AG10803 (cell line): ENCODE measurements around the gene ATP6V1C2.

Experiments
- DNase-seq: peaks from one replicate; pipeline ENCODE4 v3.0.0; 2010; ENCODE audit warnings: low read depth
- H3K4me3 ChIP-seq: 2 replicates; pipeline ENCODE4 v1.5.1; 2011; ENCODE audit warnings: mild to moderate bottlenecking, low read length, control low read depth
- TF ChIP-seq, protein P1 (sequence below): conservative IDR thresholded peaks from 2 replicates; pipeline ENCODE4 v1.5.1; 2011; ENCODE audit warnings: mild to moderate bottlenecking, low read length, control low read depth, inconsistent platforms

Gene ATP6V1C2

DNA sequence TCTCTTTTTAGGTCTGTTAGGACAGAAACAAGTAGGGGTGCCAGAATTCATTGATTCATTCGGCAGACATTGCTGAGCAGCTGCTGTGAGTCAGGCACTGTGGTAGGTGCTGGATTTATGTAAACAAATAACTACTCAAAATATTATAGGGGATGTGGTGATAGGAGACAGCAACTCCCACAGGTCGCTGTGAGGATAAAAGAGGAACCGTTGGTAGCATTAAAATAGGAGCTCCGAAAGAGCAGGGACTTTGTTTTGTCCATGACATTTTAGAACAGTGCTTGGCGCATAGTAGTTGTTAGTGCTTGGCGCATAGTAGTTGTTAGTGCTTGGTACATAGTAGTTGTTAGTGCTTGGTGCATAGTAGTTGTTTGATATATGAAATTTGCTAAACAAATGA is 29.2 kb downstream of the ATP6V1C2 start:
- H3K4me3 ChIP-seq, result no peak overlapping the region
- TF ChIP-seq, protein P1, sequence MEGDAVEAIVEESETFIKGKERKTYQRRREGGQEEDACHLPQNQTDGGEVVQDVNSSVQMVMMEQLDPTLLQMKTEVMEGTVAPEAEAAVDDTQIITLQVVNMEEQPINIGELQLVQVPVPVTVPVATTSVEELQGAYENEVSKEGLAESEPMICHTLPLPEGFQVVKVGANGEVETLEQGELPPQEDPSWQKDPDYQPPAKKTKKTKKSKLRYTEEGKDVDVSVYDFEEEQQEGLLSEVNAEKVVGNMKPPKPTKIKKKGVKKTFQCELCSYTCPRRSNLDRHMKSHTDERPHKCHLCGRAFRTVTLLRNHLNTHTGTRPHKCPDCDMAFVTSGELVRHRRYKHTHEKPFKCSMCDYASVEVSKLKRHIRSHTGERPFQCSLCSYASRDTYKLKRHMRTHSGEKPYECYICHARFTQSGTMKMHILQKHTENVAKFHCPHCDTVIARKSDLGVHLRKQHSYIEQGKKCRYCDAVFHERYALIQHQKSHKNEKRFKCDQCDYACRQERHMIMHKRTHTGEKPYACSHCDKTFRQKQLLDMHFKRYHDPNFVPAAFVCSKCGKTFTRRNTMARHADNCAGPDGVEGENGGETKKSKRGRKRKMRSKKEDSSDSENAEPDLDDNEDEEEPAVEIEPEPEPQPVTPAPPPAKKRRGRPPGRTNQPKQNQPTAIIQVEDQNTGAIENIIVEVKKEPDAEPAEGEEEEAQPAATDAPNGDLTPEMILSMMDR, result no peak
- no peak for DNase-seq

DNA sequence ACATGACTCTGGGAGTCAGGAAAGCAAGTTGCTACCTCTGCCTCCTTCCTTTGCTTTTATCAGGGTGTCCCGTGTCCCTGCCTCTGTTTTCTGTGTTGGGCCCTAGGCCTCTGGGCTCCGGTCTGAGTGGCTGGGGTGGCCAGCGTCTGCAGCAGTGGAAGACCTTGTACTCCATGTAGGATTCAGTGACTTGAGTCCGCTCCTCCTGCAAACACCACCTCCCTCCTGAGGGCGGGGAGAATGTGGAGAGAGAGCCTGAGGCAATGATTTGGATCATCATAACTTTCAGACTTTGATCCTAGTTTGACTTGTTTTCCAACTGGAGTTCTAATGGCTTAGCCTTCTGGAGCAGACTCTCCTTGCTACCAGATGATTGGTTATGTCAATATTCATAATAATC is 30.8 kb downstream of the ATP6V1C2 start:
- H3K4me3 ChIP-seq, result no peak overlapping the region
- no peak for DNase-seq
- TF ChIP-seq, protein P1, result no peak

DNA sequence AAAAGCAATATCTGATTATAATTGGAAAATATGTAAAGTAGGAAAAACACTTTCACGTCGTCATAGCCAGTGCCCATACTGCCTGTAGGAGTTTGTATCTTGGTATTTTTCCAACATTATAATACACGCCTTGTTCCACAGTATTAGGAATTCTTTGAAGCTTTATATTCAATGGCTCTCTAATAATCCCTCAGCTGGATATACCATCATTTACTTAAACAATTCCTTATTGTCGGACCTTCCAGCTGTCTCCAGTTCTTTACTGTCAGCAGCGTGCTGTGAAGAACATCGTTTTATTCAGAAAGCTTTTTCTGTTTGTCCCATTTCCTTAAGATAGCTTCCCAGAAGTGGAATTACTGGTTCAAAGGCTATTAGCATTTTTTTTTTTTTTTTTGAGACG is 31.7 kb downstream of the ATP6V1C2 start:
- TF ChIP-seq, protein P1, result no peak
- H3K4me3 ChIP-seq, result no peak overlapping the region
- no peak for DNase-seq

DNA sequence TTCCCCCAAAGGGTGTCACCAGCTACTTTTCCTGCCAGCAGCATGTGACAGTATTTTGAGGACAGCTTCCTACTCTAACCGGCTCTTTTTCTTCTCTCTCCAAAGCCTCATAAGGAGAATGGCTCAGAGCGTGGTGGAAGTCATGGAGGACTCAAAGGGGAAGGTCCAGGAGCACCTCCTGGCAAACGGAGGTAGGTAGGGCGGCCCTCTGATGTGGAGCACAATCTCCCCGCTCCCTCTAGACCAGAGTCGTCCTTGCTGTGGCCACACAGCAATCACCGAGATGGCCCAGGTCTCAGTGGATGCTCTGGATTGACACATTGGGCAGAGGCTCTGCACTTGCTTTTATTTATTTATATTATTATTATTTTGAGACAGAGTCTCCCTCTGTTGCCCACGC is 32.4 kb downstream of the ATP6V1C2 start:
- TF ChIP-seq, protein P1, result no peak
- DNase-seq, result no peak
- no peak overlapping the region for H3K4me3 ChIP-seq

DNA sequence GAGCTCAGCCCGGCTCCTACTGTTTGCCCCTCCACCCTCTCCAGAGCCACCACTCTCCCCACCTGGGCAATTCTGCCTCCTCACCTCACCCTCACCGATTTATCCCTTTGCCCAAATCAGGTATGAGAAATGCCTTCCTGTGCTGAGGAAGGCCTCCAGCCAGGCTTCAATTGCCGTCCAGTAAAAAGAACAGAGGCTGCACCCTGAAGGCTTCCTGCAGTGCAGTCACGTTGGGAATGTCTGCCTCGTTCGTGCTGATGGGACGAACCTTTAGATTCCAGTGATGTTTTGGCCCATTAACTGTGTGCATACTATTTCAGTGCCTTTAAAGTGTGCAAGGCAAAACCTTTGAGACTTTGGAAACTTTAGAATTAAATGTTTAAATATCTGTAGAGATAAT is 34.2 kb downstream of the ATP6V1C2 start:
- no peak overlapping the region for H3K4me3 ChIP-seq
- TF ChIP-seq, protein P1, result no peak
- no peak for DNase-seq

DNA sequence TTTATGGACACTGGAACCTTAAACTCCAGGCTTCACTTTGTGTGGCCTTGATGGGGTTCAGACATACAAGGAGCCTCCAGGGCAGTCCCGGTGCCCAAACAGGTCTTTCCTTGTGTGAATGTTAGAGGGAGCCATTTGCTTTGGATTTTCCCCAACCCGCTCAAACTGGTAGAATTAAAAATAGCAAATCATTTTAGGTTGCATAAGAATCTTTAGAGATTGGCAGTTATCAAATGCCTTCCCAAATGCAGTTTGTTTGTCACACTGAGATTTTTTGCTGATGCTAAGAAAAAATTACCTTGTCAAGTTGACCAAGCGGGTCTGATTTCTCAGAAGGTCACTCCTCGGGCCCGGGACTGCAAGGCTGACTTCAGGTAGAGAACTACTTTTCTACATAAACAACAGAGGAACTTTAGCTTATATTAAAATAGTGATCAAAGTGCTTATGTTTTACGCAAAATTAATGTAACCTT is 36.4 kb downstream of the ATP6V1C2 start:
- TF ChIP-seq, protein P1, result no peak
- H3K4me3 ChIP-seq, result no peak overlapping the region
- no peak for DNase-seq

DNA sequence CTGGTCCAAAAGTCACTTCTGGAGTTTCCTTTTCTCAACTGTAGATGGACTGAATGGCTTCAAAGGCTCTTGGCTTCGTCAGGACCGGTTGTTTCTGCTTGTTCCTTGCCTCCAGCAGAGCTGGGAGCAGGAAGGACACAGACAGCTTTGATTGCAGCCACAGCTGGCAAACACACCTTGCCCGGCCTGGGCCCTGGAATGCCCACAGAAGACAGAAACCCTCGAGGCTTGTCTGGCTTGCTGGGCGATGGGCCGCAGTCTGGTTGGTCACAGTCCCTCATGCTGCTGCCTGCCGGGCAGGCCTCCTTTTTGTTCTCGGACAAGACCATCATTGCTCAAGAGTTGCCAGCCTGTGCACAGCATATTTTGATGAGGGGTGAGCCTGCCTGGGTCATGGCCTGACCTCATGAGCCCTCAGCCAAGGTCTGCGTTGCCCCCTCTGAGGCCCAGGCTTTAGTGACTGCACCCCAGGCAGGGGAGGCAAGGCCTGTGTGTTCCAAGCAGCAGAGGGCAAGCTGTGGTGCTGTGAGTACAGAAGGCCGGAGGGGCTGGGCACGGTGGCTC is 37.8 kb downstream of the ATP6V1C2 start:
- TF ChIP-seq, protein P1, result no peak
- H3K4me3 ChIP-seq, result no peak overlapping the region
- DNase-seq, result no peak
